HG03354 (cell line): Measurements from ENCODE around the gene COL6A2.
"Not testable (repeated sequence)": the region's sequence is repeated elsewhere in the genome, so short reads cannot be mapped to it uniquely, and the experiment has no call there.

Experiments
- ATAC-seq: cut with Tn5 transposase; IDR thresholded peaks from one replicate; pipeline ENCODE4 v1.9.1; 2021; ENCODE audit warnings: mild to moderate bottlenecking; ENCODE audit not compliant: unreplicated experiment, poor library complexity, severe bottlenecking

The COL6A2 gene

DNA sequence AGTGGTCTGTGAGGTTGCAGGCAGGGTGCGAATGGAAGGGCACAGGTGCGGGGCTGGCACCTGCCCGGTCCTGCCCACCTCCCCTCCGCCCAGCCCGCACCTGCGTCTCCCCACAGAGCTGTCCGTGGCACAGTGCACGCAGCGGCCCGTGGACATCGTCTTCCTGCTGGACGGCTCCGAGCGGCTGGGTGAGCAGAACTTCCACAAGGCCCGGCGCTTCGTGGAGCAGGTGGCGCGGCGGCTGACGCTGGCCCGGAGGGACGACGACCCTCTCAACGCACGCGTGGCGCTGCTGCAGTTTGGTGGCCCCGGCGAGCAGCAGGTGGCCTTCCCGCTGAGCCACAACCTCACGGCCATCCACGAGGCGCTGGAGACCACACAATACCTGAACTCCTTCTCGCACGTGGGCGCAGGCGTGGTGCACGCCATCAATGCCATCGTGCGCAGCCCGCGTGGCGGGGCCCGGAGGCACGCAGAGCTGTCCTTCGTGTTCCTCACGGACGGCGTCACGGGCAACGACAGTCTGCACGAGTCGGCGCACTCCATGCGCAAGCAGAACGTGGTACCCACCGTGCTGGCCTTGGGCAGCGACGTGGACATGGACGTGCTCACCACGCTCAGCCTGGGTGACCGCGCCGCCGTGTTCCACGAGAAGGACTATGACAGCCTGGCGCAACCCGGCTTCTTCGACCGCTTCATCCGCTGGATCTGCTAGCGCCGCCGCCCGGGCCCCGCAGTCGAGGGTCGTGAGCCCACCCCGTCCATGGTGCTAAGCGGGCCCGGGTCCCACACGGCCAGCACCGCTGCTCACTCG, 34.1 kb downstream of the COL6A2 start:
- ATAC-seq = no peak

DNA sequence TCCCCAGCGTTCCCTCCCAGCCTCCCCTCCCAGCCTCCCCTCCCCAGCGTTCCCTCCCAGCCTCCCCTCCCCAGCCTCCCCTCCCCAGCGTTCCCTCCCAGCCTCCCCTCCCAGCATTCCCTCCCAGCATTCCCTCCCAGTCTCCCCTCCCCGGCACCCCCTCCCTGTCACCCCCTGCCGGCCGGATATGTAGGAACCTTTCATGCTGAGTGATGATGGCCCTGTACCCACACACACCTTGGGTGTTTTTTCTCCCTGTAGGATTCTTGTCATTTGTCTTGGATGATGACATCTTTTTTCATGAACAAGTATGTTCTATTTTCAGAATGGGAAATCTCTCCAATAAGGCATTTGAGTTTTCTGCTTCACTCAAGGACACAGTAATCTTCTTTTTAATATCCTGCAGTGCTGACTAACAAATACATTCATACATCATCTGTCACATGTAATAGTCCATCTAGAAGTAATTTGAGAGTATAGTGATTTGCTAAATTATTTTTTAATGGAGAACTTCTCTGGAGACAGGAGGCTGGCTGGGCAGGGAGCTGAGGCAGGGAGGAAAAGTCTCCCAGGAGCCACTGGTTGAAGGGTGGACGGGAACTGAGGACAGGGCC, 38.0 kb downstream of the COL6A2 start:
- ATAC-seq = no peak

DNA sequence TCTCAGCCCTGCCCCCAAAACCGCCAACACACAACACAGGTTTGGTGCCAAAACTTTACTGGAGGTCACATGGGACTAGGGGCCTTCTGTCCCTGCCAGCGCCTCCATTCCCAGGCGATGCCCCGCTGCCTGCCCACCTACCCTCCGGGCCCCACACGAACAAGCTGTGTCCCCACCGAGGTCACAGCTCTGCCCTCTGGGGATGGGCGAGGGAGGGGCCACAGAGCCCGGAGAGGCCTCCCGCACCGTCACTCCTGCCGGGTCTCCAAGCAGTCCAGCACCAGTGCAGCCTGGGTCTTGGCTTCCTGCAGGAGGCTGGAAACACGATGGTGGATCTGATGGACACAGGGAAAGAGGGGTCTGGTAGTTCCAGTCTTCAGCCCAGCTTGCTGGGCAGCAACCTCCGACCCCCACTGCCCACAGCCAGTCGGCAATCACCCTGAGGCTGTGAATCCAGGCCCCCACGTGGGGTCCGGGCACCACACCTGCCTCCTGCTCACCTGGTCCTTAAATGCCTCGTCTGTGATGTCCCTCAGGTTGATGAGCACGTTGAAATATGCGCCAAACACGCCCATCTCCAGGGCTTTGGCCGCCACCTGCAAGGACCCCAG, 38.9 kb downstream of the COL6A2 start:
- ATAC-seq = no peak

GRCh38 chr21:46137908-46138307, 40.0 kb downstream of the COL6A2 start:
- no peak for ATAC-seq

DNA sequence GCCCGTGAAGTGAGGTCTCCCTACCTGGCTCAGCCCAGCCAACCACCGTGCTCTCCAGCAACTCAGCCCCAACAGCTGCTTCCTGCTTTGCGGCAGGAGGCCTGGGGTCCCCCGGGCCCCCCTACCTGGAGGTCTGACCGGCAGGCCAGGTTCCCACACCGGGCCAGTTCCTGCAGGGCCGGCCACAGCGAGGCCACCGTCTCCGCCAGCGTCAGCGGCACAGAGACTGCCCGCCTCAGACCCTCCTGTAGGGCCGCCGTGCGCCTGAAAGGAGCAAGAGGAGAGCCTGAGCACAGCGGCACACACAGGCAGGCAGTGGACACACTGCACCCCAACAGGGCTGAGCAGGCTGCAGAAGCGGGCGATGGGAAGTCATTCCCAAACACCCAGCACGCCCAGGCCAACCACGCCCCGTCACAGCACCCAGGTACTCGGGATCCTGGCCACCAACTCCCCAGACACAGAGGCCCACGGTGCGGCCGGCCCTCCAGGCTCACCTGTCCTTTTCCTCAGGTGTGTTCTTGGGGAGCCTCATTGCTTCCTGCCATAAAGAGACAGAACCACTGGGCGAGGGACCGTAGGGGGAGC, 40.6 kb downstream of the COL6A2 start:
- ATAC-seq = no peak

DNA sequence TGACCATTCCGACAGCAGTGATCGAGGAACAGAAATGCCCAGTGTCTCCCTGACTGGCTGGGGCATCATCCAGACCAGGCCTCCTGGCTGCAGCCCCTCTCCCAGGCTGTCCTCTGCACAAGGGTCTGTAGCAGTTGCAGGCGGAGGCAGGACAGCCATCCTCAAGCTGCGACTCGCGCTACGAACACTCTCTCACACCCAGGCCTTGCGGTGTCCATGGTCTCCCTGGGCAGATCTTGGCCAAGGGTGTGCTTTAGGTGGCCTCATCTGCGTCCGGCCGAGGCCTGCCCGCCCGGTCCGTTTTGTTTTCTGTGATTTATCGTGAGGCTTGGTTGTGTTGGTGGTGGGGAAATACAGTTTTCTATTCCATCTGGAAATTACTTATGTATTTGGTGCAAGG, 41.8 kb downstream of the COL6A2 start:
- ATAC-seq = no peak

- ATAC-seq = not testable (repeated sequence)
Observed at GRCh38 chr21:46140352-46141003, 42.6 kb downstream of the COL6A2 start.

- ATAC-seq = no peak
Observed at GRCh38 chr21:46141767-46142581, 44.1 kb downstream of the COL6A2 start.

- no peak for ATAC-seq
Observed at GRCh38 chr21:46142582-46143473, 44.9 kb downstream of the COL6A2 start.

GRCh38 chr21:46144464-46145070, 46.7 kb downstream of the COL6A2 start:
- no peak for ATAC-seq

DNA sequence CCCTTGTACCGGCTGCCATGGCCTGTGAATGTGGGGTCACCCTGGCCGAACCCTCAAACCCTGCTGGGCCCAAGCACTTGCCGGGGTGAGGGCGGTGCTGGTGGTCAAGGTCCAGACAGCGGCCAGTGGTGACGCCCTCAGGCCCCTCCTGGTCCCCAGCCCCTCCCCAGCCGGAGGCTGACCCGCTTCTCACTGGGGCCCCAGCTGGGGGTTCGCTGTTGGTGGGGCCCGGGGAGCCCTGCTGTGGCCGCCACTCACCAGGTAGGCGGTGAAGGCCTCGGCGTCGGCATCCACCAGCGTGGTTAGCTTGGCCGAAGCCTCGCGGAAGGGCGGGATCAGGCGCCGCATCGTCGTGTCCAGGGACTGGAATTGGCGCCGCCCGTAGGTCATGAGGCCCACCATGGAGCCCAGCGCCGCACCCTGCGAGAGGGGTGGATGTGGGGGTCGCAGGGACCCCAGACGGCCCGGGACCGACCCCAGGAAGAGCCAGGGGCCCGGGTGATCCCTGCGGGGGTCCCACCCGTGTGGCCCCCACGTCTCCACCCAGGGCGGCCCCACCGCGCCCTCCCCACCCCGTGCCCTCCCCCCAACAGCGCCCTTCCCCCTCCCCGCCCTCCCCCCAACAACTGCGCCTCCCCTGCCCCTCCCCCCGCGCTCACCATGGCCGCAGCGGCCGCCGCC, 47.4 kb downstream of the COL6A2 start:
- ATAC-seq = no peak

- no peak for ATAC-seq
Observed at GRCh38 chr21:46145840-46146691, 48.2 kb downstream of the COL6A2 start.

GRCh38 chr21:46146856-46147255, 48.9 kb downstream of the COL6A2 start:
- no peak for ATAC-seq

DNA sequence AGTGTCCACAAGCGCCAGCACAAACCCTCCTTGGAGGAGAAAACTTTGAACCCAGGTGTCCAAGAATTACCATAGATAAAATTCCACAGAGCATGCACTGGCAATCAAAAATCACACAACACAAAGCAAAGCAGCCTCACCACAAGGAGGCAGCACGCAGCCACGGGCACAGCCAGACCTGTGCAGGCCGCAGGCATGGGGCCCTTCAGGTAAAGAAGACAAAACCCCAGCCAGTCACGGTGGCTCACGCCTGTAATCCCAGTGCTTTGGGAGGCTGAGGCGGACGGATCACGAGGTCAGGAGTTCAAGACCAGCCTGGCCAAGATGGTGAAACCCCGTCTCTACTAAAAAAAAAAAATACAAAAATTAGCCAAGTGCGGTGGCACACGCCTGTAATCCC, 49.5 kb downstream of the COL6A2 start:
- ATAC-seq = not testable (repeated sequence)

DNA sequence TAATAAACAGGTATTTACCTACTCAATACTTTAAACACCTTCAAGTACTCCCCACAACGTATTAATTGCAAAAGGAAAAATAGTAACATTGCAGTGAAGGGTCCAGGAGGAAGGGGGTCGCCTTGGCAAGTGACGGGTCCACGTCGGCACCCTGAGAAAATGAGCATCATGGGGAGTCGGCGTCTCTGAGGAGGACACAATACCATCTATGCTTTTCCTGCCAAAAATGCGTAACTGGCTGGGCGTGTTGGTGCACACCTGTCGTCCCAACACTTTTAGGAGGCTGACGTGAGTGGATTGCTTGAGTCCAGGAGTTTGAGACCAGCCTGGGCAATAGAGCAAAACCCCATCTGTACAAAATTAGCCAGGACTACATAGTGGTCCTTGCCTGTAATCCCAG, 50.2 kb downstream of the COL6A2 start:
- ATAC-seq = no peak

DNA sequence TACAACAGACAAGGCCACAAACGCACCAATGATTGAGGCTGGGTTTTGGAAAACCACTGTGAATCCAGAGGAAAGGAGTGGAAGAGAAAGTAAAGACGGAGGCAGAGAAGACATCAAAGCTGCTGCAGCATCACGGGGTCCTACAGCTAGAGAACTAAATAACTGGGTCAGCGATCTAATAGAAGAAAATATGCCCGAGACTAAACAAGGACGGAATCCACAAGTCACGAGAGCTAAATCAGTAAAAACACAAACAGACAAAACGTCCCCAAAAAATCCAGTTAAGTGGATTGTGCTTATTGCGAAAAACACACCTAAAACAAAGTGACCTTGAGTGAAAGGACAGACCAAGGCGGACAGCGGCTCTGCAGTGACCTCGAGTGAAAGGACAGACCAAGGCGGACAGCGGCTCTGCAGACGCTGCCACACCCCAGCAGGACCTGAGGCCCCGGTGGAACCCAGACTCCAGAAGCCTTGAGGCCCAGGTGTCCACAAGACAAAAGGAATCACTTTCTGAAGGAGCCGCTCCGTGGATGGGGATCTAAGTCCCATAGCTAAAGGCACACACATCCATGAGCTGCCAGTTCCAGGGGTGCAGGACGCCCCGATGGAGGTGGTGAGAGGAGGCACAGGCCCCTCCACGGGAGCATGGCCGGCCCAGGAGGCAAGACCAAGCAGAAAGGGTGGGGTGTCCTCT, 51.4 kb downstream of the COL6A2 start:
- no peak for ATAC-seq
